Neural cell (in vitro differentiated cells): ENCODE results near the gene SH2D1B. TPM values are rescaled to one million over a fixed set of nuclear protein-coding genes. Genes with fewer than 3 reads are reported as not detected.

Source experiments
- H2AFZ ChIP-seq: fragments of 200-600, 300-800 bp; sonication (generic), shearing (Covaris generic); 2 replicates; pipeline ENCODE4 v1.6.0; 2014; ENCODE audit warnings: low read depth, mild to moderate bottlenecking, antibody characterized with exemption, low read length, moderate library complexity
- H3F3A ChIP-seq: fragments of 200-600 bp; shearing (Covaris generic); 2 replicates; pipeline ENCODE4 v1.6.1; 2016; ENCODE audit warnings: mild to moderate bottlenecking, moderate library complexity, mixed read lengths, antibody characterized with exemption, low read length; ENCODE audit not compliant: insufficient read depth, poor library complexity, severe bottlenecking
- H3K27ac ChIP-seq: fragments of 200-600, 300-800 bp; sonication (generic), shearing (Covaris generic); 2 replicates; pipeline ENCODE4 v1.5.1; 2014; ENCODE audit warnings: mild to moderate bottlenecking, low read length, moderate library complexity
- H3K27me3 ChIP-seq: fragments of 300-800, 200-600 bp; sonication (generic), shearing (Covaris generic); 2 replicates; pipeline ENCODE4 v1.6.0; 2014; ENCODE audit warnings: mild to moderate bottlenecking, low read depth, low read length, moderate library complexity; ENCODE audit not compliant: insufficient read depth
- H3K36me3 ChIP-seq: fragments of 300-800, 200-600 bp; sonication (generic), shearing (Covaris generic); 2 replicates; pipeline ENCODE4 v1.5.1; 2014; ENCODE audit warnings: mild to moderate bottlenecking, antibody characterized with exemption, low read length, moderate library complexity; ENCODE audit not compliant: insufficient read depth
- H3K4me2 ChIP-seq: fragments of 300-800, 200-600 bp; sonication (generic), shearing (Covaris generic); 2 replicates; pipeline ENCODE4 v1.6.0; 2014; ENCODE audit warnings: mild to moderate bottlenecking, low read length
- H3K4me3 ChIP-seq: fragments of 300-800, 200-600 bp; sonication (generic), shearing (Covaris generic); 2 replicates; pipeline ENCODE4 v1.5.1; 2014; ENCODE audit warnings: mild to moderate bottlenecking, low read length, moderate library complexity
- H3K79me2 ChIP-seq: fragments of 200-600 bp; shearing (Covaris generic); replicated peaks from 2 replicates; pipeline ENCODE4 v1.6.0; 2014; ENCODE audit warnings: mild to moderate bottlenecking, low read length, moderate library complexity; ENCODE audit not compliant: insufficient read depth
- H3K9ac ChIP-seq: fragments of 300-800, 200-600 bp; sonication (generic), shearing (Covaris generic); 2 replicates; pipeline ENCODE4 v1.6.1; 2016; ENCODE audit warnings: mild to moderate bottlenecking, low read length, mixed read lengths
- H3K9me2 ChIP-seq: fragments of 200-600 bp; shearing (Covaris generic); 2 replicates; pipeline ENCODE4 v1.6.1; 2016; ENCODE audit warnings: mild to moderate bottlenecking, low read length, mixed read lengths; ENCODE audit not compliant: insufficient read depth
- H3K9me3 ChIP-seq: fragments of 200-600, 300-800 bp; sonication (generic), shearing (Covaris generic); 2 replicates; pipeline ENCODE4 v1.6.1; 2016; ENCODE audit warnings: mild to moderate bottlenecking, mixed run types, low read length, moderate library complexity, mixed read lengths
- H4K20me1 ChIP-seq: fragments of 200-600 bp; shearing (Covaris generic); 2 replicates; pipeline ENCODE4 v1.6.1; 2016; ENCODE audit warnings: mild to moderate bottlenecking, mixed run types; ENCODE audit not compliant: insufficient read depth
- CTCF ChIP-seq: fragments of 450-650 bp; IDR thresholded peaks from 2 replicates; pipeline ENCODE4 v1.5.1; 2014; ENCODE audit warnings: antibody characterized with exemption, mild to moderate bottlenecking, moderate library complexity; ENCODE audit not compliant: poor library complexity, severe bottlenecking
- EP300 ChIP-seq: fragments of 450-650 bp; conservative IDR thresholded peaks from 2 replicates; pipeline ENCODE4 v1.6.1; 2014; ENCODE audit warnings: antibody characterized with exemption, mild to moderate bottlenecking, moderate library complexity; ENCODE audit not compliant: poor library complexity, severe bottlenecking
- EZH2 ChIP-seq: fragments of 200-600, 300-800 bp; shearing (Covaris generic), sonication (generic); IDR thresholded peaks from 2 replicates; pipeline ENCODE4 v1.6.1; 2014; ENCODE audit warnings: antibody characterized with exemption, low read length, borderline replicate concordance, mild to moderate bottlenecking; ENCODE audit not compliant: insufficient read depth, poor library complexity, severe bottlenecking
- MXI1 ChIP-seq: fragments of 450-650 bp; conservative IDR thresholded peaks from 2 replicates; pipeline ENCODE4 v1.6.1; 2014; ENCODE audit warnings: antibody characterized with exemption, mild to moderate bottlenecking; ENCODE audit not compliant: poor library complexity, severe bottlenecking
- POLR2AphosphoS5 ChIP-seq: IDR thresholded peaks from 2 replicates; pipeline ENCODE4 v1.6.1; 2012
- RAD21 ChIP-seq: fragments of 450-650 bp; conservative IDR thresholded peaks from 2 replicates; pipeline ENCODE4 v1.6.1; 2014; ENCODE audit warnings: antibody characterized with exemption, mild to moderate bottlenecking, moderate library complexity
- SMC3 ChIP-seq: fragments of 450-650 bp; conservative IDR thresholded peaks from 2 replicates; pipeline ENCODE4 v1.6.1; 2014; ENCODE audit warnings: antibody characterized with exemption, mild to moderate bottlenecking, moderate library complexity; ENCODE audit not compliant: poor library complexity
- TAF1 ChIP-seq: IDR thresholded peaks from 2 replicates; pipeline ENCODE4 v1.6.1; 2012; ENCODE audit warnings: low read depth
- polyA plus RNA-seq: library from polyadenylated mRNA; depleted of rRNA; stranded (reverse); fragments of >200 nt; gene quantifications from 2 replicates; pipeline ENCODE4 v1.2.3, GENCODE V29; 2014
- TF ChIP-seq, protein P1 (sequence below): IDR thresholded peaks from 2 replicates; pipeline ENCODE4 v1.6.1; 2012; ENCODE audit warnings: borderline replicate concordance

Gene SH2D1B
- polyA plus RNA-seq, 1 donor from 2014 or later: not detected

DNA sequence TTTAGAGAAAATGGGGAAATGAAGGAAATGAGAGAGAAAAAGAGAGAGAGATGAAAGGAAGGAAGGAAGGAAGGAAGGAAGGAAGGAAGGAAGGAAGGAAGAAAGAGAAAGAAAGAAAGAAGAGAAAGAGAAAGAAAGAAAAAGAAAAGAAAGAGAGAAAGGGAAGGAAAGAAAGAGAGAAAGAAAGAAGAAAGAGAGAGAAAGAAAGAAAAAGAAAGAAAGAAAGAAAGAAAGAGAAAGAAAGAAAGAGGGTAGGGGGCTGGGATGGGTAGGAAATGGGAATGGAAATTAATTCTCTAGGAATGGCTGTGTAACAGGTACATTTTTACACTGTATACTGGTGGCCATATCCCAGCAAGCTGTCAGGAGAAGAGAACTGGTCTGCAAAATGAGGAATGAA is 4.3 kb upstream of the SH2D1B start:
- no peaks in the 10 kb centered on the region for H3K9me3 ChIP-seq
- H3K4me2 ChIP-seq: no peak overlapping the region
- no peak overlapping the region for H2AFZ ChIP-seq
- no peaks in the 10 kb centered on the region for H3K79me2 ChIP-seq
- no peak overlapping the region for H3K4me3 ChIP-seq
- H3F3A ChIP-seq: no peaks in the 10 kb centered on the region
- TF ChIP-seq TAF1 (no peak), POLR2AphosphoS5 (no peak), CTCF (no peak), EZH2 (no peak), EP300 (no peak), SMC3 (no peak), RAD21 (no peak), MXI1 (no peak)
- TF ChIP-seq, protein P1, sequence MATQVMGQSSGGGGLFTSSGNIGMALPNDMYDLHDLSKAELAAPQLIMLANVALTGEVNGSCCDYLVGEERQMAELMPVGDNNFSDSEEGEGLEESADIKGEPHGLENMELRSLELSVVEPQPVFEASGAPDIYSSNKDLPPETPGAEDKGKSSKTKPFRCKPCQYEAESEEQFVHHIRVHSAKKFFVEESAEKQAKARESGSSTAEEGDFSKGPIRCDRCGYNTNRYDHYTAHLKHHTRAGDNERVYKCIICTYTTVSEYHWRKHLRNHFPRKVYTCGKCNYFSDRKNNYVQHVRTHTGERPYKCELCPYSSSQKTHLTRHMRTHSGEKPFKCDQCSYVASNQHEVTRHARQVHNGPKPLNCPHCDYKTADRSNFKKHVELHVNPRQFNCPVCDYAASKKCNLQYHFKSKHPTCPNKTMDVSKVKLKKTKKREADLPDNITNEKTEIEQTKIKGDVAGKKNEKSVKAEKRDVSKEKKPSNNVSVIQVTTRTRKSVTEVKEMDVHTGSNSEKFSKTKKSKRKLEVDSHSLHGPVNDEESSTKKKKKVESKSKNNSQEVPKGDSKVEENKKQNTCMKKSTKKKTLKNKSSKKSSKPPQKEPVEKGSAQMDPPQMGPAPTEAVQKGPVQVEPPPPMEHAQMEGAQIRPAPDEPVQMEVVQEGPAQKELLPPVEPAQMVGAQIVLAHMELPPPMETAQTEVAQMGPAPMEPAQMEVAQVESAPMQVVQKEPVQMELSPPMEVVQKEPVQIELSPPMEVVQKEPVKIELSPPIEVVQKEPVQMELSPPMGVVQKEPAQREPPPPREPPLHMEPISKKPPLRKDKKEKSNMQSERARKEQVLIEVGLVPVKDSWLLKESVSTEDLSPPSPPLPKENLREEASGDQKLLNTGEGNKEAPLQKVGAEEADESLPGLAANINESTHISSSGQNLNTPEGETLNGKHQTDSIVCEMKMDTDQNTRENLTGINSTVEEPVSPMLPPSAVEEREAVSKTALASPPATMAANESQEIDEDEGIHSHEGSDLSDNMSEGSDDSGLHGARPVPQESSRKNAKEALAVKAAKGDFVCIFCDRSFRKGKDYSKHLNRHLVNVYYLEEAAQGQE: no peak
- no peaks in the 10 kb centered on the region for H3K36me3 ChIP-seq
- H3K27ac ChIP-seq: no peak overlapping the region
- H3K27me3 ChIP-seq: no peaks in the 10 kb centered on the region
- H4K20me1 ChIP-seq: no peaks in the 10 kb centered on the region
- no peak overlapping the region for H3K9ac ChIP-seq
- H3K9me2 ChIP-seq: no peaks in the 10 kb centered on the region

DNA sequence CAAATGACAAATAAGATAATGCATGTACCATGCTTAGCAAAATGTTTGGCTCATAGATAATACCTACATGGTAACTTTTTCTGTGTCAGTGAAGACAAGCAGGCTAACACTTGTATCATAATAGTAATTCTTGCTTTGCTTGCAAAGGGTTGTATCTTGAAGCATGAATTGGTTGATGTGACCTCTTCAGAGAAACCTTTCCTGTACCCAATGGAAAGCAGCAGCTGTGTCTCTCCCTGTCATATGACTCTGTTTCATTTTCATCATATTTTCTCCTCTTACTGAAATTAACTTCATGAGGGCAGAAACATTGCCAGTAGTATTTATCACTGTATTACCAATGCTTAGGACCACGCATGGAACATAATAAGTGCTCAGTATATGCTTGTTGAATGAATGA is 4.4 kb downstream of the SH2D1B start:
- no peaks in the 10 kb centered on the region for H3F3A ChIP-seq
- H3K4me2 ChIP-seq: no peak overlapping the region
- no peak overlapping the region for H2AFZ ChIP-seq
- no peak overlapping the region for H3K27ac ChIP-seq
- no peaks in the 10 kb centered on the region for H3K79me2 ChIP-seq
- no peak overlapping the region for H3K9ac ChIP-seq
- H3K9me2 ChIP-seq: no peaks in the 10 kb centered on the region
- no peaks in the 10 kb centered on the region for H4K20me1 ChIP-seq
- no peak overlapping the region for H3K4me3 ChIP-seq
- no peak for TF ChIP-seq EZH2
- TF ChIP-seq TAF1: no peak
- no peak for TF ChIP-seq EP300
- no peak for TF ChIP-seq SMC3
- TF ChIP-seq POLR2AphosphoS5: no peak
- TF ChIP-seq MXI1: no peak
- TF ChIP-seq CTCF: no peak
- TF ChIP-seq, protein P1: no peak
- no peak for TF ChIP-seq RAD21
- no peaks in the 10 kb centered on the region for H3K9me3 ChIP-seq
- no peaks in the 10 kb centered on the region for H3K27me3 ChIP-seq
- H3K36me3 ChIP-seq: no peaks in the 10 kb centered on the region
